Stimulated activated CD8-positive, alpha-beta memory T cell treated with anti-CD3 and anti-CD28 coated beads, Interleukin-7, amount 100 ng/mL, for 1 hour (primary cell): ENCODE measurements around the gene KAT6B.
"Not testable (repeated sequence)": the region's sequence is repeated elsewhere in the genome, so short reads cannot be mapped to it uniquely, and the experiment has no call there.

ENCODE experiments used
- DNase-seq, 2 donors: peaks; one replicate each; pipeline ENCODE4 v3.0.0-alpha.2; 2020; ENCODE audit warnings: low read depth in 2 of 2

Gene KAT6B

DNA sequence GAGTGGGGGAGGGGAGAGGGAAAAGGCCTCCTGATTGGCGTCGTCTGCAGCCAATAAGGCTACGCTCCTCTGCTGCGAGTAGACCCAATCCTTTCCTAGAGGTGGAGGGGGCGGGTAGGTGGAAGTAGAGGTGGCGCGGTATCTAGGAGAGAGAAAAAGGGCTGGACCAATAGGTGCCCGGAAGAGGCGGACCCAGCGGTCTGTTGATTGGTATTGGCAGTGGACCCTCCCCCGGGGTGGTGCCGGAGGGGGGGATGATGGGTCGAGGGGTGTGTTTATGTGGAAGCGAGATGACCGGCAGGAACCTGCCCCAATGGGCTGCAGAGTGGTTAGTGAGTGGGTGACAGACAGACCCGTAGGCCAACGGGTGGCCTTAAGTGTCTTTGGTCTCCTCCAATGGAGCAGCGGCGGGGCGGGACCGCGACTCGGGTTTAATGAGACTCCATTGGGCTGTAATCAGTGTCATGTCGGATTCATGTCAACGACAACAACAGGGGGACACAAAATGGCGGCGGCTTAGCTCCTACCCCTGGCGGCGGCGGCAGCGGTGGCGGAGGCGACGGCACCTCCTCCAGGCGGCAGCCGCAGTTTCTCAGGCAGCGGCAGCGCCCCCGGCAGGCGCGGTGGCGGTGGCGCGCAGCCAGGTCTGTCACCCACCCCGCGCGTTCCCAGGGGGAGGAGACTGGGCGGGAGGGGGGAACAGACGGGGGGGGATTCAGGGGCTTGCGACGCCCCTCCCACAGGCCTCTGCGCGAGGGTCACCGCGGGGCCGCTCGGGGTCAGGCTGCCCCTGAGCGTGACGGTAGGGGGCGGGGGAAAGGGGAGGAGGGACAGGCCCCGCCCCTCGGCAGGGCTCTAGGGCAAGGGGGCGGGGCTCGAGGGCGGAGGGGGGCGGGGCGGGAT is at the start of gene KAT6B:
Gene KAT6B, plus strand, starts transcription at position 459 of the 903 bp plus-strand sequence. CDS start 16,258 bp downstream, outside the sequence.
- peak; percentile 98 to 99 for DNase-seq

DNA sequence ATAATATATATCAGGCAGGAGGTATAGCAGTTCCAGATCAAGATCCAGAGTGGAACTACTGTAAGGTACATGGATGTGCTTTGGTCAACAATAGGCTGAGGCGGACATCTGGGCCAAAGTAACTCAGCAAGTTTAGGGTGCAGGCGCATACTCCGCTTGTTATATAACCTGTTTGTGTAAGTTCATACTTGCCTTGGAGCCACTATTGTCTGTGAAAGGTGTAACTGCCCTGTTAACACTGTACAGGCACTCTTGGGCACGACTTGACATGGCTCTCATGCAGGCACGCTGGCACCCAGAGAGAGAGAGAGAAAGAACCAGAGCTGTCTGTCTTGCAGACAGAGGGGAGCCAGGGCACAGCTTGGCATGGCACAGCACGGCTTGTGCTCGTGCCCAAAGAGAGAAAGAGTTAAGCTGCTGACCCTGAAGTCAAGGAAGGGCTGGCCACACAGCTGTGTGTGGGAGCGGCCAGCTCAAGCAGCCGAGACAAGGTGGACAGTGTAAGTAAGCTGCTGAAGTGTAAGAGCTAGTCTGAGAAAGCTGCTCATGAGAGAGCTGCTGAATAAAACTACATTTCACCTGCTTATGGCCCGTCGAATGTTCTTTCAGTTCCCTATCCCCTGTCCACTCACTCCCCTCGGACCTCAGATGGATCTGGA is 47.8 kb upstream of the KAT6B start:
- no peak for DNase-seq

DNA sequence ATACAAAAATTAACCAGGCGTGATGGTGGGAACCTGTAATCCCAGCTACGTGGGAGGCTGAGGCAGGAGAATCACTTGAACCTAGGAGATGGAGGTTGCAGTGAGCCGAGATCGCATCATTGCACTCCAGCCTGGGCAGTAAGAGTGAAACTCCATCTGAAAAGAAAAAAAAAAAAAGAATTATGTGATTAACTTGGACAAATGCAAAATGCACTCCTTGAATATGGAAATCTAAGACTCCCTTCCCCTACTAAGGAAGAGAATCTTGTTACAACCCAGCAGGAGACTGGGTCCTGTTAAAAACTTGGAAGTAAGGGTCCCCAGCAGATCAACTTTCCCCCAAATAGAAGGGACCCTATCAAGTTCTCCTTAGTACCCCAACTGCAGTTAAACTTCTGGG is 44.5 kb upstream of the KAT6B start:
- DNase-seq = not testable (repeated sequence)

DNA sequence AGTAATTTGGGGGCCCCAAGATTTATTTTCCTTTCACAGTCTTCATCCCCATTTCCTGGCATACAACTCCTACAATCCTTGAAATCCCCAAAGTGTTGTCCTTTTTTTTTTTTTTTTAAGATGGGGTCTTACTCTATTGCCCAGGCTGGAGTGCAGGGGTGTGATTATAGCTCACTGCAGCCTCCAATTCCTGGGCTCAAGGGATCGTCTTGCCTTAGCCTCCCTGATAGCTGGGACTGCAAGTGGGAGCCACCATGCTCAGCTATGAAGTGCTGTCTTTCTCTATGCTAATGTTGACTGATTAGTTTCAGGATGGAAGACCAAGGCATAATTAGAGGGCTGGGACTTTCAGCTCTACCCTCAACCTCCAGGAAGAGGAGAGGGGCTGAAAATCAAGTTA is 41.9 kb upstream of the KAT6B start:
- no peak for DNase-seq

DNA sequence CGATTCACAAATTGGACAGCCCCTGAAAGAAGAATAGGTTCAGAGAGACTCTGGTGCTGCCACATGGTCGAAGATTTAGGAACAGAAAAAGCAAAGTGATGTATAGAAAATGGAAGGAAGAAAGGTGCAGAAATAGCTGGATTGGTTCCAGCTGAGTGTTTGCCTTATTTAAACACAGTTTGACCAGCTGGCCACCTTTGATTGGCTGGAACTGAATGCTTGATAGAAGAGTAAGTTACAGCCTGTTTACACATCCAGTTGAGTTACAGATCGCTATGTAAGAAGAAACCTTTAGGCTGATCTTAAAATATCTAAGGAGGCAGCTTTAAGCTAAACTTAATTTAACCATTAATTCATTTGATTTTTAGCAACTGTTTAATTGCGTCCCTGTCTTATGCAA is 40.3 kb upstream of the KAT6B start:
- no peak for DNase-seq

DNA sequence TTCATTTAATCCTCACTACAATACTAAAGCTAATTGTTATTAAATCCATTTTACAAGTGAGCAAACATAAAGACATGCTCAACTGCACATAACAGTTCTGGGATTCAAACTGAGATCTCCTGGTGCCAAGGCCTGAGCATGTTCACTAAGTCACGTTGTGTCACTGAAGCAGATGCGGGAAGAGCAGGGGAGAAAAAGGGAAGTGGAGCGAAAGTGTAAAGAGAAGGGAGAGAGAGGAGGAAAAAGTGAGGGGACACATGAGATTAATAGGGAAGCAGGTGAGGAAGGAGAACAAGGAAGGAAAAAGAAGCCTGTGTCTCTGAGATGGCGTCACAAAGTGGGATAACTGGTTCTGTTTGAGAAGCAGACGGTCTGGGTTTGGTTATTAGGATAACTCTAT is 38.9 kb upstream of the KAT6B start:
- DNase-seq = no peak

DNA sequence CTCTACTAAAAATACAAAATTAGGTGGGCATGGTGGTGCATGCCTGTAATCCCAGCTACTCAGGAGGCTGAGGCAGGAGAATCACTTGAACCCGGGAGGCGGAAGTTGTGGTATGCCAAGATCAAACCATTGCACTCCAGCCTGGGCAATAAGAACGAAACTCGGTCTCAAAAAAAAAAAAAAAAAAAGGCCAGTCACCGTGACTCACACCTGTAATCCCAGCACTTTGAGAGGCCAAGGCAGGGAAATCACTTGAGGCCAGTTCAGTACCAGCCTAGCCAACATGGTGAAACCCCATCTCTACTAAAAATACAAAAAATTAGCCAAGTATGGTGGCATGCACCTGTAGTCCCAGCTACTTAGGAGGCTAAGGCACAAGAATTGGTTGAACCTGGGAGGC is 34.4 kb upstream of the KAT6B start:
- not testable (repeated sequence) for DNase-seq

DNA sequence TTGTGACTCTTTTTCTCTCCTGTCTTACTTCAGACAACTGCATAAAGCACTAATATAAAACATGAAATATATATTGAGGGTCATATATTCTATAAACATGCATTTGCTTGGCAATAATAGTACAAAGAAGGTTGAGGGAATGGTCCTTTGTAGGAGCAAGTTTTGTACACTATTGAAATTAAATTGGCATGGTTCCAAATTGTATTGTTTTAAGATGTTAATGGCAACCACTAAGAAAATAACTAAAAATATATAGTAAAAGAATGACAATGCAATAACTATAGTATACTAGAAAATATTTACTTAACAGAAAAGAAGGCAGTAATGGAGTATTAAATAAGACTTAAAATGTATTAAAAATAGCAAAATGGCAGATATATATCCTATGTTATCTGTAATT is 33.7 kb upstream of the KAT6B start:
- no peak for DNase-seq

DNA sequence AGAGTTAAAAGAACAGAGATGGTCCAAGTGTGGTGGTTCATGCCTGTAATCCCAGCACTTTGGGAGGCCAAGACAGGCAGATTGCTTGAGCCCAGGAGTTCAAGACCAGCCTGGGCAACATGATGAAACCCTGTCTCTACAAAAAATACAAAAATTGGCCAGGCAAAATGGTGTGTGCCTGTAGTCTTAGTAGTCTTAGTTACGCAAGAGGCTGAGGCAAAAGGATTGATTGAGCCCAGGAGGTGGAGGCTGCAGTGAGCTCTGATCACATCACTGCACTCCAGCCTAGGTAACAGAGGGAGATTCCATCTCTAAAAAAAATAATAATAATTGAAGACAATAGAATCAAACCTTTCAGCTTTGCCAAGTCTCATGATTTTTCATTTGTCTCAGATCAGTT is 33.2 kb upstream of the KAT6B start:
- DNase-seq = not testable (repeated sequence)

DNA sequence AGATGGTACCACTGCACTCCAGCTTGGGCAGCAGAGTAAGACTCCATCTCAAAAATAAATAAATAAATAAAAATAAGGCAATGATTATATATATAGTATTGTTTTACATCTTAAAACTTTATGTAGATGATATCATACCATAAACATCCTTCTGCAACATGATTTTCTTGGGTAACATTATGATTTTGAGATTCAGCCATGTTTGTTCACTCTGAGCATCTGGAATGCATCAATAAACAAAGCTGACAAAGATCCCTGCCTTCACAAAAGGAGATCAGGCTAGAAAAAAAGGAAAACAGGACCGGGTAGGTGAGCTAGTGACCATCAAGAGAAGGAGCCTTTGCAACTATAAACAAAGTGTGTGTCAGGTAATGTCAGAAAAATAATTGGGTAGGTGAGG is 31.9 kb upstream of the KAT6B start:
- no peak for DNase-seq

DNA sequence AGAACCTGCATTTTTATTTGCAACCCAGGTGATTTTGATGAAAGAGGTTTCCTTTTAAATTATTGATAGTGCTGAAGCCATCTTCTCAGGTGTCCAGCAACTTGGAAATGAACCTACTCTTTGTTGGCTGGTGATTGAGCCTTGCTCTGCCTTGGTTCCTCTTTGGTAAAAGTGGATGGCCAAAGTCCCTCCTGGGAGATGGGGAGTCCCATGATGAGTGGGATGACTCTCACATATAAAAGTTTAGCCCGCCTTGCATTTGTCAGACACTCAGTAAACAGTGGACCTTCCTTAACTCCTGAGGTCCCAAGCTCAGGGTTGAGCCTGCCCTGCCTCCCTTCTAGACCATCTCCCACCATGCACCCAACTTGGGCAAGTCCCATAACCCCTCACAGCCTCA is 28.9 kb upstream of the KAT6B start:
- DNase-seq = no peak

DNA sequence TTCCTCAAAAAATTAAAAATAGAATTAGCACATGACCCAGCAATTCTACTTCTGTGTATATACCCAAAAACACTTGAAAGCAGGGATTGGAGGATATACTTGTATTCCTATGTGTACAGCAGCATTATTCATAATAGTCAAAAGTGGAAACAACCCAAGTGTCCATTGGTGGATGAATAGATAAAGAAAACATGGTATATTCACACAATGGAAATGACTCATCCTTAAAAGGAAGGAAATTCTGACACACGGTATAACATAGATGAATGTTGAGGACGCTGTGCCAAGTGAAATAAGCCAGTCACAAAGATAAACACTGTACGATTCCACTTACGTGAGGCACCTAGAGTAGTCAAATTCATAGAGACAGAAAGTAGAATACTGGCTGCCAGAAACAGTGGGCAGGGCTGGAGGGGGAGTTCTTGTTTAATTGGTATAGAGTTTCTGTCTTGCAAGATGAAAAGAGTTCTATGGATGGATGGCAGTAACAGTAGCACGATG is 26.6 kb upstream of the KAT6B start:
- no peak for DNase-seq

DNA sequence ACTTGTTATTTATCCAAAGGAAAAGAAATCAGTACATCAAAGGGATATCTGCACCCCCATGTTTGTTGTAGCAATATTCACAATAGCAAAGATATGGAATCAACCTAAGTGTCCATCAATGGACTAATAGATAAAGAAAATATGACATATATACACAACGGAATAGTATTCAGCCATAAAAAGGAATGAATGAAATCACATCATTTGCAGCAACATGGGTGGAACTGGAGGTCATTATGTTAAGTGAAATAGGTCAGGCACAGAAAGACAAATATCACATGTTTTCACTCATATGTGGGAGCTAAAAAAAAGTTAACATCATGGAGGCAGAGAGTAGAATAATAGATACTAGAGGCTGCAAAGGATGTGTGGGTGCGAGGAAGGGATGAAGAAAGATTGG is 25.0 kb upstream of the KAT6B start:
- DNase-seq = no peak

DNA sequence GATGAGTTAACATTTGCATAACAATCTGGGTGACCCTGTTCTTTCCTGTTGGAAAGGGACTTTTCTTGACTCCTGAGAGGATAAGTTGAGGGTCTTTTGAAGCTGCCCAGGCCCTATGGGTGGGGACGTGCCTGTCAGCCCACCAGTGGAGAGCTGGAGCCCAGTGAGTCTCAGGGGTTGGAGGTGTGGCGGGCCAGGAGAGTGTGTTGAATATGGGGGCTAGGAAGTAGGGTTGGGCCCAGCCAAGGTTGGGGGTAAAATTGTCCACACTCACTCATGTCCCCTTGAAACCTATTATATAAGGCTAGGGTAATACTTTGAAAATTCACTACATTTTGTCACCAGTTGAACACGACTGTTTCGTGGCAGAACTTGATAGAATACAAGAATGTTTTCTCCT is 17.9 kb upstream of the KAT6B start:
- DNase-seq = no peak

DNA sequence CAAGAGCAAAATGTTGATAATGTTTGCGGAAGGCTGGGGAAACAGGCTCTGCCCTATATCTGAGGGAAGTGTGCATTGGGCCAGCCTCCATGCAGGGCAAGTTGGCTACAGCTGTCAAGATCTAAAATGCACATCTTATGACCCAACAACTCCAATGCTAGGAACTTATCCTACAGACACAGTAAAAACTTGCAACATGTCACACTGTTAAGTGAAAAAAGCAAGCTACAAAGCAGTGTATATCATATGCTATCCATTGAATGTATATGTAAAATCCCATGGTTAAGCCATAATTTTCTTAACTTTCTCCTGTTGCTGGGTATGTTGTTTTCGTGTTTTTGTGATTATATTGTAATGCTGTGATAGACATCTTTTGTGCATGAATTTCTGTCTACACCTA is 16.3 kb upstream of the KAT6B start:
- DNase-seq = no peak

DNA sequence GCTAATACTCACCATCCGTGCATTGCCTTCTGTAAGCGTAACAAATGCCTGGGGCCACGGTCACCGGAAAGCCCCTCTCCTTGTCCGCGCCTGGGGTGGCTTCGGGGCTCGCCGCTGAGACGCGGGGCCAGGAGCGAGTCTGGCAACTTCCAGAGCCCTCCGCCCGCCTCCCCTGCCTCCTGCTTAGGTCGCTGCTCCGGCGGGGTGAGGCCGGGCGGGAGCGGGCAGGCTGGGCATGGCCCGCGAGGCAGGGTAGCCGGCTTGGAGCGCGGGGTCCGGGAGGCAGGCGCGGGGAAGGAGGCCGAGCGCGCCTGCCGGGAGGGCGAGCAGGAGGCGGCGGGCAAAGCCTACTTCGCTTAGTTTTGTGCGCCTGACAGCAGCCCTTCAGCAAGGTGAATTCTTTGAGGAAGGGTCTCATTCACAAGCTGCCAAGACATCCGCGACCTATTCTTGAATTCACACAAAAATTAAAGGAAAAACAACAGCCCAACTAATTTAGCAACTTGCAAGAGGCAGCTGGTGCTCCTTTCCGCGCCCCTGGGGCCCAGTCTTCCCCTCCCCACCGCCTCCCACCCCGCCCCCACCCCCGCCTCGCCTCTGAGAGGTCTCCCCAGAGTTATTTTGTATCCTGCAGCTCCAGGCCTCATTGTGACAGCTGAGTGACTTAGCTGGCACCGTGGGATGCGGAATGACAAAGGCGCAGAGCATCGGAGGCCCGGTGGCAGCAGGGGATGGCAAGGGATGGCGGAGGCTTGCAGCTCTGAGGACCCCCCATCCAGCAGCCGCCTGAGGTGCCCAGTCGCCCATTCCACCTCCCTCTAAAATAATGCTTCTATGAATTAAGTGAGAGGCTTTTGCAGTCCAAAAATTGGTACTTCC is 12.8 kb upstream of the KAT6B start:
- no peak for DNase-seq

DNA sequence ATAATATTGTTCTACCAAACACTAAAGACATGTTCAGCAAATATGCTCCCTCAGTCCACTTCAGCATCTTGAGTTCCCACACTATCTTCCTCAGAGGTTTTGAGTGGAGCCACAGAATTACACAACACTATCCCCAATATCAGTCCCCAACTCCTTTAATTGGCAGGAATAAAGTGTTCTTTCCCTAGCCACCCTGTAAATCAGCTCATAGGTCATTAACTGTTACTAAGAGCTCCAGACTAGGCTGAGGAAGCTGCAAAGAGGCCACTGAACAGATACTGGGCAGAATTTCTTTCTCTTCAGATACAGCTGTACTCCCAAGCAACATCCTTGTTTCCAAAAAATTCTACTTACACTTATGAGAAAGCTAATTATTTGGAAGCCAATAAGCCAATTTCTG is 11.6 kb upstream of the KAT6B start:
- DNase-seq = no peak

DNA sequence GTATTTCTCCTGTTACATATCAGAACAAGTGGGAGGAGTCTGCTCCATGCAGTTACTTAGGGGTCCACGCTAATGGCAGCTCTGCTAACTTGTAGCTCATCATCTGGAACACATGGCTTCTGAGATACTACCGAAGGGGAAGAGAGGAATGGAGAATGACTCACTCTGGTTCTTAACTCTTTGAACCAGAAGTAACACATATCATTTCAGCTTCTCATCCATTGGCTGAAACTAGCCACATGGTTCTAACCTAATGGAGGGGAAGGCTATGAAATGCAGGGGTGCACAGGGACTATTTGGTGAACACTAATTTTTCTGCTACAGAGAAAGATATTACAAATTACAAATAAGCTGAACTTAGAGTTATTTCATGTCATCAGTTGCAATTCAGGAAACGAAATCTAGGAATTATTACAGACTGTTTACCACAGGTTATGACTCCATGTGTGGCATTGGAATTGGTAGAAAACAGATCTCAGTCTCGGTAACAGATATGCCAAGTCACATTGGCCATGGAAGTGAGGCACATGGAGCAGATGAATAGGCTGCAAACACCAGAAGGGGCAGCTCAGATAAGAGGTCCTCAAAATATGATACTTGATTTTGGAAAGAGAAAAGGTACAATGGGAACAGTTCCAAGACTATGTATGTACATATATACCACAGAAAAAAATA is 9.4 kb upstream of the KAT6B start:
- no peak for DNase-seq

DNA sequence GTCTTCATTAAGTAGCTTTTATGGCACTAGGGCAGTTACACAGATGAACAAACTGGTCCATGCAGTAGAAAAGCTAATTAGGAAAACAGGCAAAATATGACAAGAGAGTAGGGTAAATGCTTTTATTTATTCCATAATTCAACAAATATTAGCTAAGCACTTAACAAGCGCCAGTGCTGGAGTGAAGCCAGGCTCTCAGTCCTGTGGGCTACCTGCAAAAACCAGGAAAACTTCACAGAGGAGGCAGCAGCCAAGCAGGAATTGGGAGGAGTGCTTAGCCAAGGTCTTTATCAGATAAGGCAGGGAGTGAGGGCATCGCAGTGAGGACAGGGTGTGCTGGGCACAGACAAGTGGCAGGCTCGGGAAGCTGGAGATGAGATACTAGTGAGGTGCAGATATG is 4.9 kb upstream of the KAT6B start:
- no peak for DNase-seq

DNA sequence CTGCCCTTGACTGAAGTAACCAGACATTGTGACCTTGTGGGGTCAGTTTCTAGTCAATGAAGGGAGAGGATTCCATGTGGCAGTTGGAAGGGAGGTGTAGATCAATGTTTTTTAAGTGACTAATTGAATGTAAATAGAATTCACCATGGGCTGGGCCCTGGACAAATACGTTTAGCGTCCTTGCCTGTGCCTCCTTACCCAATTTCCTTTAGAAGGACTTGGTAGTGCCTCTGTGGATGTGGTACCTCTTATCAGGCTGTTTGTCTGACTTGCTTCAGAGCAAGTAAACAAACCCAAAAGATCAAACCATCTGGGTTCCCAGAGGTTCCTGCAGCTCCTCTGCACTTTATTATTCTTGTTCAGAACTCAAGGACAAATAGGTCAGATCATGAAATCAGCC is 4.3 kb upstream of the KAT6B start:
- DNase-seq = no peak

DNA sequence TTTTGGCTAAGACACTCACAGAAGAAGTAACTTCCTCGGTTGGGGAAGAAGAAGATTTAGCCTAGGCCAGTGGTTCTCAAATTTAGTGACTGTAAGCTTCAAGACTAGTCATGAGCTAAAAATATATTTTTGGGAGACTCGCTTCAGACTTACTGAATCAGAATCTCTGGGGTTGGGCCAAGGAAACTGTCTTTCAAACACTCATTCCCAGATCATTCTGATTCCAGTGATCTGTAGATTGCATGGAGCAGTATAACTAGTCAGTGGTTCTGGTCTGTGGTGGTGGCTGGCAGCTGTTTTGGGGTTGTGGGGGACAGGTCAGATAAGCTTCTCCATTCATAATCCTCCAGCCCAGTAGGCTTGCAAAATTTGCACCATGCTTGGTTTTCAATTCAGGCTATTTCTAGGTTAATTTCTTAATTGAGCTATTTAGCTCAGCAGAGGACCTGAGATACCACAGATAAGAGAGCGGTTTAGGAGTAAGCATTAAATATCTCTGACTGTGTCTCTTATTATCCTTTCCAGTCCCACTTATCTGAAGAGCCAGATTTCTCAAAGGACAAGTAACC is 3.8 kb upstream of the KAT6B start:
- no peak for DNase-seq
